A673 (cell line): ENCODE measurements around the gene NAA40.

Experiments
- CTCF ChIP-seq: fragments of 300-800, 200-600 bp; sonication (generic); conservative IDR thresholded peaks from 2 replicates; pipeline ENCODE4 v1.5.1; 2017; ENCODE audit warnings: low read depth, mild to moderate bottlenecking, antibody characterized with exemption, low read length, moderate library complexity, mixed read lengths
- EZH2 ChIP-seq: fragments of 200-600 bp; sonication (generic); IDR thresholded peaks from 2 replicates; pipeline ENCODE4 v1.6.1; 2017; ENCODE audit warnings: borderline replicate concordance, low read depth, mild to moderate bottlenecking, mixed read lengths, antibody characterized with exemption, low read length; ENCODE audit not compliant: poor library complexity, severe bottlenecking

GRCh38 chr11:63903884-63904283, 34.9 kb upstream of the NAA40 start:
- TF ChIP-seq CTCF (no peak), EZH2 (no peak)
